Sigmoid colon (tissue), 4 donors: ENCODE data around the gene TBC1D16.

Source experiments
- POLR2A ChIP-seq, 2 donors: fragments of 450-650 bp; IDR thresholded peaks; one replicate each; pipeline ENCODE4 v1.6.1; 2016; ENCODE audit warnings: antibody characterized with exemption in 2 of 2, mild to moderate bottlenecking in 2 of 2, moderate library complexity in 2 of 2
- POLR2AphosphoS5 ChIP-seq, 4 donors: sonication (generic); formaldehyde crosslinking; IDR thresholded peaks; one replicate each; pipeline ENCODE4 v1.6.1; 2017; ENCODE audit warnings: antibody characterized with exemption in 4 of 4
- TF ChIP-seq, protein P1 (sequence below), 4 experiments: fragments of 450-650 bp in 3 of 4; fragments of 200-600 bp in 1 of 4; IDR thresholded peaks; one replicate each; pipeline ENCODE4 v1.5.1; 2016 to 2019; ENCODE audit warnings: antibody characterized with exemption in 4 of 4, mild to moderate bottlenecking in 3 of 4, moderate library complexity in 2 of 4

DNA sequence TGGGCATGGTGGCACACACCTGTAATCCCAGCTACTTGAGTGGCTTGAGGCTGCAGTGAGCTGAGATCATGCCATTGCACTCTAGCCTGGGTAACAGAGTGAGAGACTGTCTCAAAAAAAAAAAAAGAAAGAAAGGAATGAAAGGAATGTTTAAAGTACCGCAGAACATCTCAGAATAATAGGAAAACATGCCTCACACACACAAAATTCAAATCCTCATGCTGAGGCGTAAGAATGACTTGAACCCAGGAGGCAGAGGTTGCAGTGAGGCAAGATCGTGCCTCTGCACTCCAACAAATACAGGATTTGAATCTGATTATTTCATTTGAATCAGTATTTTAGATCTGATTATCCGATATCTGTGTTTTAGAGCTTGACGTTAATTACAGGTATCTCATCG is 44.4 kb upstream of the TBC1D16 start:
- TF ChIP-seq, protein P1, sequence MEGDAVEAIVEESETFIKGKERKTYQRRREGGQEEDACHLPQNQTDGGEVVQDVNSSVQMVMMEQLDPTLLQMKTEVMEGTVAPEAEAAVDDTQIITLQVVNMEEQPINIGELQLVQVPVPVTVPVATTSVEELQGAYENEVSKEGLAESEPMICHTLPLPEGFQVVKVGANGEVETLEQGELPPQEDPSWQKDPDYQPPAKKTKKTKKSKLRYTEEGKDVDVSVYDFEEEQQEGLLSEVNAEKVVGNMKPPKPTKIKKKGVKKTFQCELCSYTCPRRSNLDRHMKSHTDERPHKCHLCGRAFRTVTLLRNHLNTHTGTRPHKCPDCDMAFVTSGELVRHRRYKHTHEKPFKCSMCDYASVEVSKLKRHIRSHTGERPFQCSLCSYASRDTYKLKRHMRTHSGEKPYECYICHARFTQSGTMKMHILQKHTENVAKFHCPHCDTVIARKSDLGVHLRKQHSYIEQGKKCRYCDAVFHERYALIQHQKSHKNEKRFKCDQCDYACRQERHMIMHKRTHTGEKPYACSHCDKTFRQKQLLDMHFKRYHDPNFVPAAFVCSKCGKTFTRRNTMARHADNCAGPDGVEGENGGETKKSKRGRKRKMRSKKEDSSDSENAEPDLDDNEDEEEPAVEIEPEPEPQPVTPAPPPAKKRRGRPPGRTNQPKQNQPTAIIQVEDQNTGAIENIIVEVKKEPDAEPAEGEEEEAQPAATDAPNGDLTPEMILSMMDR (IDR thresholded peaks at IDR 0.05), result no peak
- no peak for TF ChIP-seq POLR2AphosphoS5 (IDR thresholded peaks at IDR 0.05)
- no peak for TF ChIP-seq POLR2A (IDR thresholded peaks at IDR 0.05)
